GM19023 (cell line): ENCODE measurements around the gene GPC5.

Experiments
- ATAC-seq: cut with Tn5 transposase; IDR thresholded peaks from one replicate; pipeline ENCODE4 v1.9.1; 2021; ENCODE audit warnings: mild to moderate bottlenecking, moderate library complexity; ENCODE audit not compliant: unreplicated experiment

Gene GPC5

DNA sequence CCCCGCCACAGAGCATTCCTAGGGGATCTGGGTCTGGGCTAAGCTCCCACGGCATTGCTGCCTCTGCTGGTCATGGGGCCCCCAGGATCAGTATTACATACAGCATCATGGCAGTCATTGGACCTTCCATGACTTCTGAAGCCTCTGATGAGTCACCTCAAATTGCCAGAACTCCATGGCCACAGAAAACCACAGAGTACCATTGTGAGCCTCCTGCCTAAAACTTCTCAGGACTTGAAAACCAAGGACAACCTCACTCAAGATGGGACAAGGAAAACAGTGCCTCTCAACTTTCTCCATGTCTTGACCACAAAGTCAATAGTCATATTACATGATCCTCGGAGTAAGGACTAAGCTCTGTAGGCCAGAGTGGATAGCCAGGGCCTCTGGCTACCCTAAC, 306.0 kb downstream of the GPC5 start:
- no peak for ATAC-seq

DNA sequence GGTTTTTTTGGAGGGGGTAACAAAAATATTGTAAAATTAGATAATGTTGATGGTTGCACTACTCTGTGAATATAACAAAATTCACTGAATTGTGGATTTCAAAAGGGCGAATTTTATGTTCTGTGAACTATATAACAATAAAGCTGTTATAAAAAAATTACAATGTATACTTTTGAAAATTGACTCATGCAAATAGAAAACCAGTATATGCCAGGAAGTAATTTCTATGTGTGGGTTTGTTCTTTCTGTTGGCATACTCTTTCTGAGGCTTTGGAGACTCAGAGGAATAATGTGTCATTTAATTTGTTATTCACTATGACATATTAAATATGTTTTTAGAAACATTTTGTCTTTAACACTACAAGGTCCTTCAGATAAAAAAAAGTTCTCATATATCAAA, 310.1 kb downstream of the GPC5 start:
- ATAC-seq = no peak

DNA sequence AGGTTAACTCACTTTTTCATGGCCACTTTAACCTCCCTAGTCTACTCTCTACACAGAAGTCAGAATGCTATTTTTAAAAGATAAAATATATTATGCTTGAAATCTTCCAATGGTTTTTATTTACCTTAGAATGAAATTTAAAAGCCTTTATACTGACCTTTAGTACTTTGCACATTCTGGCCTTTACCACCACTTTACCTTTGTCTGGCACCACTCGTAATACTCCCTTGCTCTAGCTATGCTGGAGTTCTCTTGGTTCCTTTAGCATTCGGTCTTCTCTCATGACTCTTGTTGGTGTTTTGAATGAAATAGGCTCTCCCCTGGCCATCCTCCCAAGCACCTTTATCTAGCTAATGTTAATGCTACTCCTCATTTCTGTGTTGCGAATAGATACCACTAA, 310.8 kb downstream of the GPC5 start:
- ATAC-seq = no peak

DNA sequence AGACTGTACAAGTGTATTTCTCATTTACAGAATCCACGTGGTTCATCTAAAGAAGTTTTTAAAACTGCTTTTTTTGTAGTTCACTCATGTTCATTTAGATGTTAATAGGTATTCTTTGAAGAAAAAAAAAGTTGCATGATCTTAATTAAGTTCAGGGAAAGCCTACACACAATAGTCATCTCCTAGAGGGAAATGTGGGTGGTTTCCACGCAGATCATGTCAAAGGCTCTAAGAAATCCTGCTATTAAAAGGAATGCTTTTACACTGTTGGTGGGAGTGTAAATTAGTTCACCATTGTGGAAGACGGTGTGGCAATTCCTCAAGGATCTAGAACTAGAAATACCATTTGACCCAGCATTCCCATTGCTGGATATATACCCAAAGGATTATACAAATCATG, 312.3 kb downstream of the GPC5 start:
- no peak for ATAC-seq

DNA sequence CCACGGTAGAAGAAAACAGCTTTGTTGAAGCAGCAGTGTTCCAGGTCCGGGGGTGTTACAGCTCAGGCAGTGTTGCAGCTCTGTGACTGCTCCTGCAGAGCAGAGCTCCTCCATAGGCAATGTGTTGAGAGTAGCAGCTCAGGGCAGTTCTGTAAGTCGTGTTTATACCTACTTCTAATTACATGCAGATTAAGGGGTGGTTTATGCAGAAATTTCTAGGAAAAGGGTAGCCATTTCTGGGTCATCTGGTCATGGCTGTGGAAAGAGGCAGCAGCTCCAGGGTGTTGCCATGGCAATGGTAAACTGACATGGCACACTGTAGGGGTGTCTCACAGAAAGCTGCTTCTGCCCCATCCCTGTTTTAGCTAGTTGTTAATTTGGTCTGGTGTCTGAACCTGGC, 316.4 kb downstream of the GPC5 start:
- no peak for ATAC-seq

DNA sequence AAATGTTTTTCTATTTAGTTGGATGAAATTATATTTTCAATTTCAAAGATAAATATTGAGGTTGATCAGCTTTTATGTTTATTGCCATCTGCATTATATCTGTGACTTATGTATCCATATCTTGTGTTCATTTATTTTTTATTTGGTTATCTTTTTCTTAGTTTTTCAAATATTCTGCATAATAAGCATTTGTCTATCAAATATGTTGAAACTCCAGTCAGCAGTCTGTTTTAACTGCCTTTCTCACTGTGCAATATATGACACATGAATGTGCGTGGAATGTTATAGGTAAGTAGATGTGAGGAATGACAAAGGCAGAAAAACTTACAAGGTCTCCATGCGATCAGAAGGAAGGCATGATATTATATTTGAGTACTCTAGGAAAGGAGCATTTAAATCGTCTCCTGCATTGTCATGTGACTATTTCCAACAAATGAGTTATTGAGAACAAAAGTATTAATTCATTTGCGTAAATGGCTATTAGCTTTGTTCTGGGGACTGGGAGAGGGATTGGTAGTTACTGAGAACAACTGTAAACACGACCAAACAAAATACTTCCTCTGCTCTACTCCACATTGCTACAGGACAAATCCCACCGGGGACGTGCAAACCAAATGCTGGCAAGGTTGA, 318.1 kb downstream of the GPC5 start:
- no peak for ATAC-seq

DNA sequence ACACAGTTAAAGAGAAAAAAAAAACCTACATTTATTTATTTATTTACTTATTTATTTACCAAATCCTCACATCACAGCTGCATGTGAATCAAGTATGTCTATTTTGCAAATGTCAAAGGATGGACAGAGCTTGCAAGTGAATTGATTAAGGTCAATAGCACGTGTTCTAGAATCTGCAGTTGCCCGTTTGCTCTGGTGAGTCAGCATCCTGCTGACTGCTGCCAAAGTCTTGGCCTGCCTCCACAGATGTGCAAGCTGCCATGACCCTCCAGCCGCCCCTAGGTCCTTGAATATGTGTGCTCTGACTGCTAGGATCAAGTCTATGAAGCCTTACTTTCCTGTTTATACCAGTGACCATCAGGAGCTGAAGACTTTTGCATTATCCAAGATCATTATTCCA, 320.6 kb downstream of the GPC5 start:
- ATAC-seq = no peak

DNA sequence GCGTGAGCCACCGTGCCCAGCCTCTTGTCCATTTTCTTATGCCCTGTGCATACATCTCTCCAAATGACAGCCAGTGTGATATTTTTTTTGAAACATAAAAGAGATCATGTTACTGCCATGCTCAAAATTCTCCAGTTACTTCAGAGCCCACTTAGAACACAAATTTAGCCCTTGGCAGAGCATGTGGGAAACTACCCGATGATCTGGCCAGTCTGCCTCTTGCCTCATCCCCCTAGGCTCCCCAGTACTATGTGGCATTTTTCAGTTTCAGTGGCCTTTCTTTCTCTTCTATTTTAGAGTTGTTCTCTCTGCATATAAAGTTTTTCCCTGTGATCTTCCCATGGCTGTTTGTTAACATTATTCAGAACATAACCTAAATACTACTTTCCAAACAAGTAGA, 323.0 kb downstream of the GPC5 start:
- ATAC-seq = no peak

DNA sequence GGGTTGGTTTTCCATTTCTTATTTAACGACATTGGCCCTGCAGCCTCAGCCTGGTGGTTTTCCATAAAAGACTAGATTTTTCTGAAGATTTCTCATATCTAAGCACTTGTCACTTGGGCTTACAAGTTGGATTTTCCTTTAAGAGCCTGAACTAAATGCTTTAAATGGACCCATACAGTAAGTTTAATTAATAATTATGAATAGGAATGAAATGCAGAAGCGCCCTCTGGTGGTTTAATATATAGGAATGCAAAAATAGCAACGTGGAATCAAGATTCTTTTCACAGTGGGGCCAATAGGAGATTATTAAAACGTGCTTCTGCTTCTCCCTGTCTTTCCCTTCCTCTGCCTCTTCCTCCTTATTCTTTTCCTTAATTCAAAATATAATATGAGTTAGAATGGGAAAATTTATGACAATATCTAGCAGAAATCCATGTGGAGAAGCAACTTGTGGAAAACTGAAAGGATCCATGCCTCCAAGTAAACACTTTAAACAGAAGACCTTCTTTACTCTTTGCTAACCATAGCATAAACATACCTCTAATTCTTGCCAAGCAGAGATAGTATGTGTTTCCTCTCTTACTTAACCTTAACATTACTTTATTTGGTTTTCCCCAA, 324.0 kb downstream of the GPC5 start:
- no peak for ATAC-seq

DNA sequence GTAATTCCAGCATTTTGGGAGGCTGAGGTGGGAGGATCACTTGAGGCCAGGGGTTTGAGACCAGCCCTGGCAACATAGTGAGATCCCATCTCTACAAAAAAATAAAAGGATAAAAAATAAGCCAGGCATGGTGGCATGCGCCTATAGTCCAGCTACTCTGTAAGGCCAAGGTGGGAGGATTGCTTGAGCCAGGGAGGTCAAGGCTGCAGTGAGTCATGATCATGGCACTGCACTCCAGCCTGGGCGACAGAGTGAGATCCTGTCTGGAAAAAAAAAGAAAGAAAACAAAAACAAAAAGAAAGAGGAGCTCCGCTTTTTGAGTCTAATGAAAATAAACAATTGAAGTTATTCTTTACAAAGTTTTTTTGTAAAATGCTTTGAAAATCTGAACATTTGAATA, 326.2 kb downstream of the GPC5 start:
- no peak for ATAC-seq

DNA sequence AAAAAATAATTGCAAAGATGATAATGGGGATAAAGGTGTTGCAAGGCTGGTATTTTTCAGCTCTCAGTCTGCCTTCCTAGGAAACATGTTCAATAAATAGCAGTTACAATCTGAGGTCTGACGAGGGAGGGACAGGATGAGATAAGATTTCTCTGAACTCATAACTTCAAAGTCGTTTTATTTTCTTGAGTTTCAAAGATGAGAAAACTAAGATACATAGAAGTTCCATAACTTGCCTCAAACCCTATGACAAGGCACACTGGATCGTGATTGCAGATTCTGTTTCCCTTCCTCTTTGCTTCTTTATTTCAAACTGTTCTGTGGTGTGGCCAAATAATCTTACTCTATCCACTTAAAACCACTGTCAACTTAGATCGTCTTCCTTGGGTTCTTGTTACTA, 327.2 kb downstream of the GPC5 start:
- ATAC-seq = no peak

DNA sequence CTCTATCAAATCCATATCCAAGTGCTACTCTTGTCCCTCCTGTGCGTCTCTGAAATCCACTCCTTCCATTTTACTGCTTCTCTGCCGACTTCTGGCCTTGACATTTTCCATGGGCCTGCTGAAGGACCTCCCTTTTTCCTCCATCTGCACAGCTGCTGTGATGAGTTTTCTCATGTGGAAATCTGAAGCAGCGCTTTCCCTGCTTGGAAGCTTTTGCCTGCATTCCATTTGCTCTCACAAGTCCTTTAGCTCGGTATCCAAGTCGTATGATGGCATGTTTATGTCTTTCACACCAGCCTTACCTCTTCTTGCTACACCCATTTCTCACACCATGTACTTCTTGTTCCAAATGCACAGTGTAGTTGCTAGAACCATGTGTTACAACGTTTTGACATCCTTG, 328.2 kb downstream of the GPC5 start:
- no peak for ATAC-seq

DNA sequence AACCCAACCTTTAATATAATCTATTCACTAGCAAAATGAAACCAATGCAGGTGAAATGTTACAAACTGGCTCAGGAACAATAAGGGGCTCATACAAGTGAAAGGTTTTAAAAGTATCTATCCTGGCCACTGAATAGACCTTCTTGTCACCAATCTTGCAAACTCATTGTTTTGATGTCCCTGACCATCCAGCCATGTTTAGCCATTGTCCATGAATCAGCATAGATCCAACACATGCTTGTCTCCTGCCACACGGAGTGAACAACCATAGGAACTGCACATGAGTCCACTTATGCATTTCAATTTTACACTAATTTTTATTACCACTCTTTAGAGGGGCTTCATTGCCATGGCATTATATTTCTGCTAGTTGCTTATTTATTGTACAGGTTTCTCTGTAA, 331.4 kb downstream of the GPC5 start:
- no peak for ATAC-seq

DNA sequence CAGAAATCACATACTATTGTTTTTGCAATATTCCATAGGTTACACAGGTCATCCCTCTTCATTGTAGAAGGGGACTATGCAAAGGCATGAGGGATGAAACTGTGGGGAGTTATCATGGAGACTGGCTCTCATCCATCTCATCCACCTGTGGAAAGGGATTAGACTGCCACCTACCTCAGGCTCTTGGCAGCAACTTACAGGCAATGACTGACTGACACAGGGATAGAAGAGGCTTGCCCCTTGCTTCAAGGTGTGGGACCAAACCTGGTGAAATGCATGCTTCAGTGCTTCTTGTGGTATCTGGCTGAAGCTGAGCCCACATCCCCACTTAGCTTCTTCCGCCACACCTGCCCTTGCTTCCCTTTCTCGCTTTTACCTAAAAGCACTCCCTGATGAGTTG, 341.3 kb downstream of the GPC5 start:
- no peak for ATAC-seq

DNA sequence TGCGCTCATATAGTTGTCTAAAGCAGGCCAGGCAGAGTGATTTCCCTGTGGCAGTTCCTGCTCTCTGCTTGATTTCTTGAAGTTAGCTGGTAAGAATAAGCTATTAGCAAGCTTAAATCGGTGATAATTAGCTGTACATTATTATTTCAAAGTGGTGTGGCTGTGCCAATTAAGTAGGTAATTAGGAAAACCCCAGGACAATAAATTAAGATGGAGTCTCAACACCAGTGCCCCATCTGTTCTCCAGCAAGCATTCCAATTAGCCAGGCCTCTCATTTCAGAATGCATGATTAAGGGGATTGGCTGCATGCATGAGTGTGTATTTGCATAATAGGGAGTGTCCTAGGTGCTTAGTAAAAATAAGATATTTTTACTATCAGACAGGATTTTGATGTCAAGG, 342.3 kb downstream of the GPC5 start:
- ATAC-seq = no peak

DNA sequence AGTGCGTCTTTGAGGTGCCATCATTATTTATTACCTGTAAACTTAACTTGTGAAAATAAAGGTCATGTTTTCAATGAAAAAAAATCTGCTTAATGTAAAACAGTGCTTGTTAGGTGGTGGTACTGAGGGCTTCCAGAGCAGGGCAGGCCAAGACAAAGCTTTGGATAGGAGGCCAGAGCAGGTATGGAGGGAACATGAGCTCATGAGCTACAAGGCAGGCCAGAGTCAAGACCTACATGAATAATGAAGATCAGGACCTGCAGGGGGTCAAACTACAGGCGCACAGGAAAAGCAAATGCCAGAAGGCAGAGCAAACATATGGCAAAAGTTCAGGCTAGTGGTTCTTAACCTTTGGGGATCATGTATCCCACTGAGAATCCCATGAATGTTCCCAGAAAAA, 343.5 kb downstream of the GPC5 start:
- ATAC-seq = no peak

DNA sequence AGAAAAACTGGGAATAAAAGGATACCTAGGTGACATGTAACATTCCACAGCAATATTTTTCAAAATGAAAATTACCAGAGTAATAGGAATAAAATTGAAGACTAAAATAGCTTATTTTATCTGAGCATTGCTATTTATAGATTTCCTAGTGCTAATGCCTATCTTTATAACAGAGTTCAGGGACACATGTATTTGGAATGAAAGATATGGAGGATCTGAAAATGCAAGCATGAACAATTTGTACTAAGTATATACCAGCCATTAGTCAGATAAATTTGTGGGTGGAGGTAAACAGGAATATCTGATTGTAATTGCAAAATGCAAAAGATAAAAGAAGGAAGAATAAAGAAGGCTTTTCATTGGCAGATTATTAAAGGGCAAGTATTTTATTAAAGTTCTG, 345.9 kb downstream of the GPC5 start:
- ATAC-seq = no peak

DNA sequence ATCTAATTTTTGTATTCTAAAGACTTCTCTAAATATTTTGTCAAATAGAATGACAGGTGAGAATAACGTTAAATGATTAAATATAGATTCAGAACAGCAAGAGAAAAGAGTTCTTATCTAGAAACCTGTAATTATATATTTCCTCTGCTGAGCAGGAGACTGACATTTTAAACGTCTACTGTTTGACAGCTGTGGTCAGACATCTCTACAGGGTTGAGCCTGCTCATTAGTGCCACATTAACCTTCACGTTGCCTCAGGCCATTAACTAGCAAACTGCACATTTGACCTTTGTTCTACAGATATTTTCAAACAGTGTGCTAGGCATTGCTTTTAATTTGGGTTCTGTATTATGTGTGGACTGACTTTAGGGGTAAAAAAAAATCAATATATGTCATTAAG, 347.5 kb downstream of the GPC5 start:
- ATAC-seq = no peak

DNA sequence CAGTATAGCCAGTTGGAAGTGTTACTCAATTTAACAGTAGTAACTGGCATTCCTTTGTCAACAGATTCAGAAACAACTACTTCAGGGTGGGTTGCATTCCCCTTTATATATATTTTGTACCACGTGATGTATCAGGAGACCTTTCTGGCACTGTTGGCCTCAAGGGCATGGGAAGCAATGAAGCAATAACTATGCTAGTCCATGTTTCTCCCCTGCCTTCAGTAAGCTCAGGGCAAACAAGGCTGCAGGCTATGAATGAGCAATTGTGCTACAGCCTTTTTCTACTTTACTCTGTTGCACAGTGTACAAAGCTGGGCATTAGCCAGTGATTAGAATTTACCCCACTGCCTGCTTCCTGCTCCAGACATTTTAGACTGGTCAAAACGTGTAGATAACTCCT, 348.8 kb downstream of the GPC5 start:
- ATAC-seq = no peak

DNA sequence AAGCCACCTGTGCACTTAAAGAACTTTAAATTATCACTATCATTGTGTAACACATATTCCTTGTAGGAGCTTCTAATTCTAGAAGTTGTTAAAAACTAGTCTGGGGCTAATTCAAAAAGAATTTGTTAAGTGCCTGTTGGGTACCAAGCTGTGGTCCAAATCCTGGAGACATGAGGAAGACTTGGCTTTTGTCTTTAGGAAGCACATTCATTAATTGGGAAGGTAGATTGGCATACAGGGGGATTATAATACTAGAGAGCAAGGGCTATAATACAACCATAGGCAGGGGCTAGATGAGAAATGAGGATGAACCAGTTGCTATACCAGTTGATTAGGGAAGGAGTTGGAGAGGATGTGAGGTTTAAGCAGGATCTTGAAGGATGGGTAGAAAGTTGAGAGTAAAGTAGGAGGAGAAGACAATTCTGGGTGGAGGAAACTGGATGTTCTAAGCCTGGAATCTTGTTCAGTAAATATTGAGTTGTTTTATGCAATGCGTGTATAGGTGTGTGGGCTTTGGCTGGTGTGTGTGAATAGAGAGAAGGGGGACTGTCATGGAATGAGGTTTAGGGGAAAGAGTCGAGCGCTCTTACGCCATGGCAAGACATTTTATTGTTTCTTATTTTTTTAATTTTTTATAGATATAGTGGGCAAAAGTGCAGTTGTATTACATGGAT, 350.1 kb downstream of the GPC5 start:
- no peak for ATAC-seq

DNA sequence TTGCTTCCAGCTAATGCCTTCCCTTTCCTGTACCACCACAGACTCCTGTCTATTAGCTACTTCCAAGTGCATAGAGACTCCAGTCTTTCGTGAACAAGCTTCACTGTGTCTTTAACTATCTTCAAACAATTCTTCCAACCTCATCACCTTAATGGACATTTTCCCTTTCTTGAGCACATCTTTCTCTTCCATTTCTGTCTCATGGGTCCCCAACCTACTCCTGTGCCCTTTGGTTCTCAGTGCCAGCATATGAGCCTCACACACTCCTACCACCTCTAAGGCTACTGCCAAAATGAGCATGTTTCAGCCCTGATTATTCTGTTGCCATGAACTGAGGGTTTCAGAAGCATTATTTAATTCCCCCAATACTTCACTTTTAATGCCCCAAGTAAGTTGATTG, 360.3 kb downstream of the GPC5 start:
- ATAC-seq = no peak

DNA sequence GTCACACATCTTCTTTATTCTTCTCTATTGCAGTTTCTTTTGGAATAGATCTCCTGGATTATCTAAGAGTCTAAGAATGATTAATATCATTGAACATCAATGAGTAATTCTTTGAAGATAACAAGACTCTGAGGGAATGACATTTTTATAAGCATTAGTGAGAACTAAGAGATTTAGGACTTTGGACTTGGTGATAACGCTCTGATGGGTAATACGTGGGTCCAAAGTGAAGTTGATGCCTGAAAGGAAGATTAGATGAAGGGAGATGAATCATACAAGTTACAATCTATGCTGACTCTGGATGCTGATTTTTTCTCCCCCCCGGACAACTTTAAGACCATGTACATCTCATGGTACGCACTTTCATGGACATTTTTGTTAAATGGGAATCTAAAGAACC, 364.5 kb downstream of the GPC5 start:
- no peak for ATAC-seq

DNA sequence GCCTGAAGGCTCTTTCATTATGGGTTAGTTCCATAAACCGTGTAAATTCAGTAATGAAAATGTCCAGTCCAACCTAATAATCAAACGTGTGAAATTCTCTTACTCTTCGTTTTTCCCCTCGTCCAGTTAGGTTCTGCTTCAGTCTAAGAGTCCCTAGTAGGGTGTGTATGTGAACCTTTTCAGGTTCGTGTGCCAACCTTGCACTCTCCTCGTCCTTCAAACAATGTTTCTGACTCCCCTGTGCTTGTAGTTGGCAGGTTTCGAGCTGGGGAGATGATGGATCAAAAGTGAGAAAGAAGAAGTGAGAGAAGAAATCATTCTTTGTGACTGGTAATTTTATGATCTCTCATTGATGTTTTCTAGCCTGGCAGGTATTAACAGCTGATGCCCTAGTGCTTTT, 366.1 kb downstream of the GPC5 start:
- no peak for ATAC-seq
